Spleen (tissue), 11 donors: ENCODE measurements around the gene ALDH1A1. TPM values are rescaled to one million over a fixed set of nuclear protein-coding genes. Genes with fewer than 3 reads are reported as not detected.
A peak's percentile ranks its signal among the peaks of the same experiment; 100 is the strongest.

ENCODE experiments used
- DNase-seq: peaks from one replicate; pipeline ENCODE4 v3.0.0-alpha.2; 2020
- H3K27ac ChIP-seq, 8 donors: fragments of 200-600 bp; sonication (generic) in 7 of 8; 1 replicate in 4 of 8; 2 replicates in 4 of 8; pipeline versions ENCODE4 v1.5.0 to v1.8.0; 2016 to 2021; ENCODE audit warnings: inconsistent platforms in 4 of 8, mild to moderate bottlenecking in 4 of 8, moderate library complexity in 1 of 8
- H3K27me3 ChIP-seq, 7 donors: fragments of 200-600 bp; sonication (generic) in 6 of 7; replicated peaks in 1 of 7; 1 replicate in 4 of 7; 2 replicates in 3 of 7; pipeline versions ENCODE4 v1.5.0 to v1.8.0; 2016 to 2021; ENCODE audit warnings: inconsistent platforms in 3 of 7, mild to moderate bottlenecking in 1 of 7
- H3K36me3 ChIP-seq, 6 donors: fragments of 200-600 bp; sonication (generic) in 5 of 6; 1 replicate in 4 of 6; 2 replicates in 2 of 6; pipeline versions ENCODE4 v1.5.0 to v1.8.0; 2016 to 2021; ENCODE audit warnings: inconsistent platforms in 2 of 6
- H3K4me1 ChIP-seq, 6 donors: fragments of 200-600 bp; sonication (generic) in 5 of 6; 1 replicate in 3 of 6; 2 replicates in 3 of 6; pipeline versions ENCODE4 v1.5.0 to v1.8.0; 2016 to 2021; ENCODE audit warnings: inconsistent platforms in 3 of 6
- H3K4me3 ChIP-seq, 8 donors: fragments of 200-600 bp; sonication (generic) in 7 of 8; 1 replicate in 4 of 8; 2 replicates in 4 of 8; pipeline versions ENCODE4 v1.5.0 to v1.8.0; 2016 to 2021; ENCODE audit warnings: inconsistent platforms in 4 of 8, mild to moderate bottlenecking in 4 of 8, moderate library complexity in 2 of 8
- H3K9me3 ChIP-seq, 8 donors: fragments of 200-600 bp; sonication (generic) in 7 of 8; 1 replicate in 4 of 8; 2 replicates in 4 of 8; pipeline versions ENCODE4 v1.5.0 to v1.8.0; 2016 to 2021; ENCODE audit warnings: inconsistent platforms in 4 of 8
- POLR2A ChIP-seq, 3 donors: fragments of 450-650 bp; IDR thresholded peaks; one replicate each; pipeline ENCODE4 v1.5.1; 2017; ENCODE audit warnings: antibody characterized with exemption in 3 of 3, mild to moderate bottlenecking in 1 of 3
- POLR2AphosphoS5 ChIP-seq, 3 donors: sonication (generic); formaldehyde crosslinking; IDR thresholded peaks; one replicate each; pipeline ENCODE4 v1.5.1; 2017; ENCODE audit warnings: antibody characterized with exemption in 3 of 3
- WGBS, 5 donors: extraction: QIAGEN DNeasy Blood & Tissue Kit in 3 of 5; methylation state at CpG; one replicate each; pipeline versions ENCODE4 v1.1.5 to v1.1.7; 2013 to 2018; 5-methylcytosine and 5-hydroxymethylcytosine counted together
- intact Hi-C: fragments of 100-400 bp; cut with DNase I; formaldehyde crosslinking; loops from one replicate; pipeline ENCODE4 v1.15.0; 2023; ENCODE audit warnings: low total_unique reads
- polyA plus RNA-seq, 3 donors: library from polyadenylated mRNA; stranded (reverse); fragments of 200-250 nt; gene quantifications; one replicate each; pipeline ENCODE4 v1.2.1, GENCODE V29; 2013
- total RNA-seq, 7 donors: library from RNA; depleted of rRNA in 3 of 7; stranded (reverse); fragments of >200 nt in 3 of 7; fragmentation: NEBNext Ultra II Directional in 4 of 7; extraction: Animal tissue kit (Norgen Biotek cat#: 25700) in 4 of 7; gene quantifications; one replicate each; pipeline versions ENCODE4 v1.1.0 to v1.2.1, GENCODE V29; 2016 to 2021
- TF ChIP-seq, protein P1 (sequence below), 11 experiments: fragments of 200-600 bp in 7 of 11; fragments of 450-650 bp in 4 of 11; sonication (generic) in 4 of 11; IDR thresholded peaks in 8 of 11; conservative IDR thresholded peaks in 3 of 11; 1 replicate in 7 of 11; 2 replicates in 4 of 11; pipeline versions ENCODE4 v1.4.0 to v1.8.0; 2016 to 2021; ENCODE audit warnings: antibody characterized with exemption in 11 of 11, inconsistent platforms in 4 of 11, mild to moderate bottlenecking in 1 of 11
- donor health status: healthy with polysubstance abuse.
- donor health status: DM: no; HTN: no; CAD: no; lungs with moderate emphysema.
- donor health status: DM: no; HTN: no; CAD: no.
- donor health status: Bipolar disorder and iron deficiency.
- donor health status: healthy.
- donor health status: DM: no; HTN: no; CAD: no.
- donor health status: DM: yes; HTN: yes; CAD: no.

ALDH1A1 gene
- total and polyA plus RNA-seq, 10 donors = 19.1 to 129 (median 64.4) TPM

DNA sequence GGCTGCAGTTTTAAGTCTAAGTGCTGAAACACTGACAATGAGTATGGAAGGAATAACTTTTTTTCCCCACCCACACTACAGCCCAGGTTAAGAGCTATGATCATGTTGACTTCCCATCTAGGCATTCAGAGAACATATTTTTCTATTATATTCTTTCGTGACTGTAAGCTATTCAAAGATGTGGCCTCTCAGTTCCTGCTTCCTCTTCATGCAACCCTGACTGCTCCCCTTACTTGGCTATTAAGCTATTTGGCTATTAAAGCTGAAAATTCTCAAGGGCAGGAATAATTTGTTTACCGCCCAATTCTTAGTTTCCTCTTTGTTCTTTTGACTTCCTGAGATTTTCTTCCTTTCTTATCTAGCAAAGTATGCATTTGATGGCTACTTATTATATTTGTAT lies 18.6 kb upstream of the ALDH1A1 start:
- TF ChIP-seq, protein P1, sequence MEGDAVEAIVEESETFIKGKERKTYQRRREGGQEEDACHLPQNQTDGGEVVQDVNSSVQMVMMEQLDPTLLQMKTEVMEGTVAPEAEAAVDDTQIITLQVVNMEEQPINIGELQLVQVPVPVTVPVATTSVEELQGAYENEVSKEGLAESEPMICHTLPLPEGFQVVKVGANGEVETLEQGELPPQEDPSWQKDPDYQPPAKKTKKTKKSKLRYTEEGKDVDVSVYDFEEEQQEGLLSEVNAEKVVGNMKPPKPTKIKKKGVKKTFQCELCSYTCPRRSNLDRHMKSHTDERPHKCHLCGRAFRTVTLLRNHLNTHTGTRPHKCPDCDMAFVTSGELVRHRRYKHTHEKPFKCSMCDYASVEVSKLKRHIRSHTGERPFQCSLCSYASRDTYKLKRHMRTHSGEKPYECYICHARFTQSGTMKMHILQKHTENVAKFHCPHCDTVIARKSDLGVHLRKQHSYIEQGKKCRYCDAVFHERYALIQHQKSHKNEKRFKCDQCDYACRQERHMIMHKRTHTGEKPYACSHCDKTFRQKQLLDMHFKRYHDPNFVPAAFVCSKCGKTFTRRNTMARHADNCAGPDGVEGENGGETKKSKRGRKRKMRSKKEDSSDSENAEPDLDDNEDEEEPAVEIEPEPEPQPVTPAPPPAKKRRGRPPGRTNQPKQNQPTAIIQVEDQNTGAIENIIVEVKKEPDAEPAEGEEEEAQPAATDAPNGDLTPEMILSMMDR (IDR thresholded peaks at IDR 0.05 in 8 of 11, conservative IDR thresholded peaks at IDR 0.05 in 3 of 11) = no peak
- TF ChIP-seq POLR2A (IDR thresholded peaks at IDR 0.05) (no peak), POLR2AphosphoS5 (IDR thresholded peaks at IDR 0.05) (no peak)
- intact Hi-C loops = no loop called here
- no peaks in the 10 kb centered on the region for H3K4me1 ChIP-seq
- H3K27ac ChIP-seq = peak overlapping the region in 6 of 8 donors; percentile 7 to 58 (median 31)
- H3K36me3 ChIP-seq = no peaks in the 10 kb centered on the region
- H3K27me3 ChIP-seq = no peaks in the 10 kb centered on the region
- 23 to 46% (median 24%) methylated on average over 2 of the region's 2 CpGs for WGBS, 5 donors
- no peak for DNase-seq
- no peak overlapping the region for H3K4me3 ChIP-seq
- no peaks in the 10 kb centered on the region for H3K9me3 ChIP-seq

DNA sequence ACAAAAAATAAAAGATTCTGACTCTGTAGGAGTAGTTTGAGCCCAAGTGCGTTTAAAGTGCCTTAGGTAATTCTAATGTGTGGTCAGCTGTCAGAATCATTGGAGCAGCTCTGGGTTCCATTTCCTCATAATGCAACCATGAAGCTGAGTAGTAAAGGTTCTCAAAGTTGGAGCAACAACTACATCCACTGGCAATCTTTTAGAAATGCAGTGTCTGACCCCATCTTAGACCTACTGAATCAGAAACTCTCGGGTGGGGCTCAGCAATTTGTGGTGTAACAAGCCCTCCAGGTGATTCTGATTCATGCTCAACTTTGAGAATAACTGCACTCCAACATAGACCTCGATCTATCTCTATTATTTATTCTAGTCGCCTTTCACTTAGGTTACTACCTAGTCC lies 7.6 kb upstream of the ALDH1A1 start:
- no peak overlapping the region for H3K4me3 ChIP-seq
- H3K9me3 ChIP-seq = peaks cover 0 to 22% (median 7%) of the 10 kb centered on the region in 8 donors
- 64 to 87% (median 75%) methylated on average over 4 of the region's 4 CpGs for WGBS, 5 donors
- H3K36me3 ChIP-seq = no peaks in the 10 kb centered on the region
- TF ChIP-seq, protein P1 (IDR thresholded peaks at IDR 0.05 in 8 of 11, conservative IDR thresholded peaks at IDR 0.05 in 3 of 11) = no peak
- no peak for TF ChIP-seq POLR2A (IDR thresholded peaks at IDR 0.05)
- no peak for TF ChIP-seq POLR2AphosphoS5 (IDR thresholded peaks at IDR 0.05)
- H3K27ac ChIP-seq = no peak overlapping the region
- intact Hi-C loops = no loop called here
- no peaks in the 10 kb centered on the region for H3K27me3 ChIP-seq
- no peak for DNase-seq
- H3K4me1 ChIP-seq = no peaks in the 10 kb centered on the region

DNA sequence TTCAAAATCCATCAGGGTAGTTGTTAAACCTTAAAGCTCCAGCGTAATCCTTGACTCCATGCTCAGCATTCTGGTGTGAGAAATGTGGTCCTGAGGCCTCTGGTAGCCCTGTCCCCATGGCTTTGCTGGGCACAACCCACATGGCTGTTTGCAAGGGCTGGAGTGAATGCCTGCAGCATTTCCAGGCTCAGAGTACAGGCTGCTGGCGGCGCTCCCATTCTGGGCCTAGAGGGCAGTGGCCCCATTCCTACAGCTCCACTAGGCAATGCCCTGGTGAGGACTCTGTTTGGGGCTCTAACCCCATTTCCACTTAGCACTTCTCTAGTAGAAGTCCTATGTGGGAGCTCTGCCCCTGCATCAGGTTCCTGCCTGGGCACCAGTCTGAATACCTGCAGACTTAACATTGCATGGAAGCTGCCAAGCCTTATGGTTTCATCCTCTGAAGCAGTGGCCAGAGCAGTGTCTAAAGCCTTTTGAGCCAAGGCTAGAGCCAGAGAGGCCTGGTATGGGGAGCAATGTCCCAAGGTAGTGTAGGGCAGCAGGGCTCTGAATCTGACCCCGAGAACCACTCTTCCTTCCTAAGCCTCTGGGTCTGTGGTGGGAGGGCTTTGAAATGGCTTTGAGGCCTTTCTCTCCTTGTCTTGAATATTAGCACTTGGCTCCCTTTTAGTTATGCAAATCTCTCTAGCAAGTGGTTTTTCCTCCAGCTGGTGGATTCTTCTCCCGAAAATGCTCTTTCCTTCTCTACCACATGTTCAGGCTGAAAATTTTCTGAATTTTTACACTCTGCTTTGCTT lies 5.8 kb upstream of the ALDH1A1 start:
- intact Hi-C loops = no loop called here
- Histone ChIP-seq H3K9me3 (peaks cover 0 to 22% (median 7%) of the 10 kb centered on the region in 8 donors), H3K27me3 (no peaks in the 10 kb centered on the region), H3K4me3 (no peak overlapping the region), H3K4me1 (peaks cover 0 to 15% (median 6%) of the 10 kb centered on the region in 6 donors), H3K36me3 (no peaks in the 10 kb centered on the region), H3K27ac (no peak overlapping the region)
- TF ChIP-seq, protein P1 (IDR thresholded peaks at IDR 0.05 in 8 of 11, conservative IDR thresholded peaks at IDR 0.05 in 3 of 11) = no peak
- TF ChIP-seq POLR2A (IDR thresholded peaks at IDR 0.05) = no peak
- no peak for TF ChIP-seq POLR2AphosphoS5 (IDR thresholded peaks at IDR 0.05)
- peak; percentile 37 for DNase-seq
- 88 to 93% (median 89%) methylated on average over 3 to 5 of the region's 5 CpGs for WGBS, 5 donors

DNA sequence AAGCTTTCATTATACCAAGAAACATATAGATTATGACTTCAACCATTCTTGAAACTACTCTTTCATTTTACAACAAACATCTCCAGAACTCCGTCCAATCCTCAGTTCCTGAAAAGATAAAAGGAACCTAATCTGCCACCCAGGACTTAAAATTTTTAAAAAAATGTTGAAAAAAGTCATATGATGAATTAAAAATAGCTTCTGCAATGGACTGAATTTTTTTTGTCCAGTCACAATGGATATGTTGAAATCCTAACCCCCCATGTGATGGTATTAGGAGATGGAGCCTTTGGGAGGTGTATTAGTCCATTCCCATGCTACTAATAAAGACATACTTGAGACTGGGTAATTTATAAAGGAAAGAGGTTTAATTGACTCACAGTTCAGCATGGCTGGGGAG lies 2.7 kb upstream of the ALDH1A1 start:
- no peaks in the 10 kb centered on the region for H3K36me3 ChIP-seq
- intact Hi-C loops = no loop called here
- TF ChIP-seq POLR2A (IDR thresholded peaks at IDR 0.05) (no peak), POLR2AphosphoS5 (IDR thresholded peaks at IDR 0.05) (no peak)
- TF ChIP-seq, protein P1 (IDR thresholded peaks at IDR 0.05 in 8 of 11, conservative IDR thresholded peaks at IDR 0.05 in 3 of 11) = no peak
- peaks cover 0 to 18% (median 5%) of the 10 kb centered on the region in 8 donors for H3K9me3 ChIP-seq
- no peak for DNase-seq
- 76 to 94% (median 80%) methylated on average over 1 of the region's 1 CpG for WGBS, 5 donors
- H3K27me3 ChIP-seq = no peaks in the 10 kb centered on the region
- H3K4me1 ChIP-seq = peaks cover 0 to 46% (median 25%) of the 10 kb centered on the region in 6 donors
- no peak overlapping the region for H3K27ac ChIP-seq
- no peak overlapping the region for H3K4me3 ChIP-seq
